GM12891 (cell line): Measurements from ENCODE around the gene WBP2NL.

ENCODE experiments used
- POLR2A ChIP-seq: IDR thresholded peaks from 2 replicates; pipeline ENCODE4 v1.6.1; 2011; ENCODE audit warnings: low read depth, low read length, control low read depth
- POLR2AphosphoS5 ChIP-seq: IDR thresholded peaks from 2 replicates; pipeline ENCODE4 v1.6.1; 2011; ENCODE audit warnings: low read depth, low read length, control low read depth
- SPI1 ChIP-seq: IDR thresholded peaks from 2 replicates; pipeline ENCODE4 v1.6.1; 2011; ENCODE audit warnings: low read depth, low read length, control low read depth

- TF ChIP-seq SPI1: no peak
- no peak for TF ChIP-seq POLR2AphosphoS5
- TF ChIP-seq POLR2A: no peak
Observed at GRCh38 chr22:42007922-42008321, 9.3 kb downstream of the WBP2NL start.
